Ishikawa (cell line): ENCODE results near the gene SEC24C.

ENCODE experiments used
- EP300 ChIP-seq: IDR thresholded peaks from 2 replicates; pipeline ENCODE4 v1.6.1; 2012; ENCODE audit warnings: borderline replicate concordance
- MAX ChIP-seq: IDR thresholded peaks from 2 replicates; pipeline ENCODE4 v1.6.1; 2012
- REST ChIP-seq: IDR thresholded peaks from 2 replicates; pipeline ENCODE4 v1.6.1; 2012; ENCODE audit warnings: low read depth, mild to moderate bottlenecking
- TAF1 ChIP-seq: IDR thresholded peaks from 2 replicates; pipeline ENCODE4 v1.6.1; 2012; ENCODE audit warnings: low read depth, mild to moderate bottlenecking
- USF1 ChIP-seq: IDR thresholded peaks from 2 replicates; pipeline ENCODE4 v1.6.1; 2012

GRCh38 chr10:73774637-73775036 lies 30.5 kb downstream of the SEC24C start:
- TF ChIP-seq USF1: no peak
- TF ChIP-seq MAX: no peak
- no peak for TF ChIP-seq EP300
- no peak for TF ChIP-seq REST
- TF ChIP-seq TAF1: no peak
